Kidney glomerular epithelial cell (primary cell): Measurements from ENCODE around the gene MDFIC2.
"Not testable (repeated sequence)": the region's sequence is repeated elsewhere in the genome, so short reads cannot be mapped to it uniquely, and the experiment has no call there.

ENCODE experiments used
- DNase-seq: peaks from one replicate; lab custom pipeline; 2025; lab: John Stamatoyannopoulos, UW

Gene MDFIC2

GRCh38 chr3:70256566-70256965, 55.9 kb downstream of the MDFIC2 start:
- no peak for DNase-seq

- no peak for DNase-seq
Measured at GRCh38 chr3:70250492-70250891, 61.9 kb downstream of the MDFIC2 start.

DNA sequence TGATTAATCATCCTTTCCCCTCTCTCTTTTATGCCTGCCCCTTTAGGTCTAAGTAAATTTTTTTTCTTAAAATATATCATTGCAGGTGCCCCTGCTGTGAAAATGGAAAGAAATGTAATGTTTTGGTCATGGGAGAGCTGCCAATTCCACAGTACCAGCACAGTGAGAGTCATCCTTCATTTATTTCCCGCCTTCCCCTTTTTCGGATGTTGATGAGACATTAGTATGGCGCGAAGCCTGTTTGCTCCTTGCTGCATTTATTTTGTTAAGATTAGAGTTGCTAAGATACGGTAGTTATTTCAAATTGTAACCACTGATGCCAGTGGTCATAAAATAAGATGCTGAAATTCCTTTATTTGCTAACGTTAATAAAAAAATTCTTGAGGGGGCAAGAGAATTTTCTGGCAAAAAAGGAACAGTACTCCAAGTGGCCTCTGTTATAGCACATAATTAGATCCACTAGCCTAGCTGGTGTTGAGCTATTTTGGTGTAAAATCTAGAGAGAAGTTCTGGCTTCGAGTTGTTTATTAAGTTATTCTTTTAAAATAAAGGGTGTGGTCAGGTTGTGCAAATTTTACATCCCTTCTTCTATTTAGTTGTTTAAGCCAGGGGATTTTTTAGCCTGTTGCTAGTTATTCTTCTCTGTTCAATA, 62.8 kb downstream of the MDFIC2 start:
- DNase-seq = no peak

GRCh38 chr3:70248856-70249255, 63.6 kb downstream of the MDFIC2 start:
- DNase-seq = no peak

DNA sequence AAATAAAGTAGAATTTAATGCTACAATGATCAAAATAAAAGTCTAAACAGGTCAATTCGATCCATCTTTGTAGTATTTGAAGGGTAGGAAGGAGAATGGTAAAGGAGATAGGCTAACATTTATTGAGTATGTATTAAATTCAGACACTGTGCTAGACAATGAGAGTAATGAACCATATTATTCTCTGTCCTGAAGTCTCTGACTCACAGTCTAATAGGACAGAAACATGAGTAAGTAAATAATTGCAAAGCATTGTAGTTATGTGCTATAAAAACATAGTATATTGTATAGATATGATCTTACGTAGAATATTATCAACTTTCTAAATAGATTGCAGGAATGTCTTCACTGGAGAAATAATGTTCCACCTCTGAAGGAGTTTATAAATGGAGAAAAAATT, 64.5 kb downstream of the MDFIC2 start:
- no peak for DNase-seq

DNA sequence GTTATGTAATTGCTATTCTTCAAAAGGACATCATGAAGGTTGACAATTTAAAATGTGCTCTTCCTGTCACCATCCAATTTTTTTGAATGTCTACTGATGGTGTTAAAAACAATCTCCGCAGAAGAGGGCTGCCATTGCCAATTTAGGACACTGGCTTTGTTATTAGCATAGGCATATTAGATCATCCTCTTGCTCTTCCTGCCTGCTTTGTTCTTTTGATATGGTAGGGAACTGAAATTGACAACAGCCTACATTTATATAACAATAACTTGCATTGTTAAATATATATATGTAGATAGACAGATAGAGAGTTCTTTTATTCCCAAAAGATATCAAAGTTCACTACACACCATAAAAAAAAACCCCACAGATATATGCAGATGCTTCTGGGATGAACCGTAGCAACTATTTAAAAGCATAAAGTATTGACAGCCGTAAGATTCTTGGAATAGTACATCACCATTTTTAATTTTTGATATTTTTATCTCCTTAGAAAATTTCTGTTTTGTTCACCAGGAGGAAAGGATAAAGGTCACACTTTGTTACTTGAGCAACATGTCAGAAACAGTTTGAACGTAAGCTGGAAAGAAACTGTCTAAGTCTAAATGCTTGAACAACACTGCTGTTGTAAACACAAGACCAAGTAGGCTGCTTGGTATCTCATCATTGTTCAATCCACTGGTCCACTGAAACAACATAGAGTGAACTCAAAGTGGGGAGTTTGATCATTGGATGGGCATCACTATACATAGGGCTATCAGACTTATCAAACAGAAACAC, 66.5 kb downstream of the MDFIC2 start:
- DNase-seq = no peak

- DNase-seq = no peak
Measured at GRCh38 chr3:70244422-70244821, 68.0 kb downstream of the MDFIC2 start.

DNA sequence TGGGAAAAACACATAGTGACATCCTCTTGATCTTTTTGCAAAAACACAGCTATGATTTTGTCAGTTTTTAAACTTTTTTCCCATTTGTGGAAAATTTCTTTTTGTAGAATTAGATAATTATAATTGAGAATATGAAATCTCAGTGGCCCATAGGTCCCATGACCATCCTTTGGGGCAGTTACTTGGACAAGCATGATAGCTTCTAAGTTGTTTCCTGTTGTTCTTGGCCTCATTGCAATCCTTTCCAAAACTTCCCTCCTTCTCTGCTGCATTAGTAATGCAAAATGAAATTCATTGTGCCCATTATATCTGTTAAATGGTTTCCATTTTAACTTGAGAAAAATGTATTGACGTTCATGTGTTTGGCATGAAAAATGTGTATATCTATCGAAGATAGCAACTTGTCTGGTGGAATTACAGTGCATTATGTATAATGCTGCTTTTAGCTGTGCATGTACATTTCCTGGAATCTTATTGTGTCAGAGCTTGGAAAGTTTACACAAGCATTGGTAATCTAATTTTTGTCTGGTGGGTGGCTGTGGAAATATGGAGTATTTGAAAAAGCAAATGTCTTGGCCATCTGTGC, 70.0 kb downstream of the MDFIC2 start:
- no peak for DNase-seq

DNA sequence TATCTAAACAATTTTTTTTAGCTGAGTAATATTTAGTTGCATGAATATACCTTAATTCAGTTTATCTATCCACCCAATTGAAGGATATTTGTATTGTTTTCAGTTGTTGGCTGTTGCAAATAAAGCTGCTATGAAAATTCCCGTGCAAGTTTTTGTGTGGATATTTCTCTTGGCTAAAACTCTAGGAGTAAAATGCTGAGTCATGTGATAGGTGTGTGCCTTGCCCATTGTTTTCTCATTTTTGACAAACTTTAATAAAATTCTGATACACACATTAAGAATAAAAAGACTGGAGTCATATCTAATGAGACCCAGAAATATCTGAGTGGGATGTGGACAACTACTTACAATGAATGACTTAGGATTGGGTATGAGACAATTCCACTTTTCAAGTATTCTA, 78.6 kb downstream of the MDFIC2 start:
- DNase-seq = no peak

- no peak for DNase-seq
Measured at GRCh38 chr3:70233112-70233511, 79.3 kb downstream of the MDFIC2 start.

DNA sequence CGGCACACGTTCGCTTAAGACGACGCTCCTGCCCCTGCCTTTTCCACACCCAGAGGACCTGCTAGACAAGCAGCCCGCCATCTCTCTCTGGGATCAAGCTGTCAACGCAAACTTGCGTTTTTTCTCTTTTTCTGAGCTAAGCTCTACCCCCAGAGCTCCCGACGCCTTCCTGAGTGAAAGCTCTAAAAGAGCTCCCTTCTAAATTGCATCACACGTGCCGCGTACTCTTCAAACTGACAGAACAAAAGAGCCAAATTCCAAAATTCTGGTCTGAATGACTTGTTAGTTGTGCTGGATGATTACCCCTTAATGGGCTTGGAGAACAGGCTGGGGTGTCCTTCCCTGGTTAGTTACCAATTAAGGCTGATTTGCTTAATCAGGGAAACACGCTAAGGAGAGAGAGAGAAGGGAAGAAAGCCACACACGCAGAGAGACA, 81.2 kb downstream of the MDFIC2 start:
- no peak for DNase-seq

DNA sequence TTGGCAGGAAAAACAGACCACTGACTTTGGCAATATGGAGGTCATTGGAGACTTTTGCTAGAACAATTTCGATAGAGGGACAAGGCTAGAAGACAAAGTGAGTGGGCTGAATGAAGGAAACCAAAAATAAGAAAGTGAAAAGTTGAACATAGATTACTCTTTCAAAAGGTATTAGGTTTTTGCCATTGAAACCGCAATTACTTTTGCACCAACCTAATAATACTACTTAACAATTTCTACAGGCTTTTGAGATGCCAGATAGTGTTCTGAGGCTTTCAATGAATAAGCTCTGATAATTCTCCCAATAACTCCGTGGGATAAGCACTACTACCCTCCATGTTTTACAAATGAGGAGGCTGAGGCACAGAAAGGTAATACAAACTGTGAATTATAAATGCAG, 85.0 kb downstream of the MDFIC2 start:
- DNase-seq = no peak

DNA sequence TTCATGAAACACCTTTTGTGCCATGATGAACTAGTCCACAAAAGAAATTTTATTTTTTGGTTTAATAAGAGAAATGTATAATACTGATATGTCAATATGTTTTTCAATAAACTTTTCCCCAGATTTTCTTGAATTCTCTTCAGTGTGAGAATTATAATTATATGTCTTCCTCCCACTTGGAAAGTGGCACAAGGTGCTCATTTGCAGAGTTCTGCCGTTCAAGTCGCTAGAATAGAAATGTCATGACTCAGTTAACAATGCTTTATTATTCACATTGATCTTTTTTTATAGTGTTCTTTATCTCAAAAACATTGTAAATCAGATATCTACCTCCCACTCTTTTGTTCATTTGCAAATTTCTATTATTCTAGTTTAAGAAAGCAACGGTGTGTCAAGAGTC, 87.3 kb downstream of the MDFIC2 start:
- DNase-seq = no peak

DNA sequence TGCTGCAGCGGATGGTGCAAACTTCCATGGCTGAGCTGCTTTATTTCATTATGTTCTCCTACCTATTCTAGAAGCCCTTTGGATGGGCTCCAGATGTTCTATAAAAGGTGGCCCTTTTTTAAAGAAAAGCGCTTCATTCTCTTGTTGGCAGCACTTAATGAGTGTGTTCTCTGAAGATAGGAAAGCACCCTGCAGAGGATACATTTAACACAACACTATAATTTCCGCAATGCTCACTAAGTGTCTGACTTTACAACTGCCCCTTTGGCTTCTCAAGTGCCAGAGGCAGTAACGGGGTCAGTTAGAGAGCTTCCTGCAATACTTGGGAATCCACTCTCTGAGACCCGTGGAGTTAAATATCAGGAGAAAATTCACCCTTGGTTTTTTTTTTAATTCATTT, 88.1 kb downstream of the MDFIC2 start:
- DNase-seq = no peak

DNA sequence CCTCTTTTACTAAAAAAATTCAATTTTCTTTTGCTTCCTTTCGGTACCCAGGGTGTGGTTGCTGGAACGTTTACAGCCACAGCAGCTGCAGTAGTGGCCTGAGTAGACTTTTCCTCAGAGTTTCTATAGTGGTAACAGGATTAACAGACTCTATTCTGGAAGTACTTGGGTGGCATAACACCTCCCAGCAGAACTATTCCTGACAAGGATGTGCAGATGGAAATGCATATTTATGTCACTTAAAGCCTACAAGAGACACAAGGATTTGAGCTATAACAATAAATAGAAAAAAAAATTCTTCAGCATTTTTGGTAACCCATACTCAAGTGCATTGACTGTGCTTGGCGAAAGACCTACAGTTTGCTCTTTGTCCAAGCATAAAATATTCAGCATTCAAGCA, 94.0 kb downstream of the MDFIC2 start:
- no peak for DNase-seq

DNA sequence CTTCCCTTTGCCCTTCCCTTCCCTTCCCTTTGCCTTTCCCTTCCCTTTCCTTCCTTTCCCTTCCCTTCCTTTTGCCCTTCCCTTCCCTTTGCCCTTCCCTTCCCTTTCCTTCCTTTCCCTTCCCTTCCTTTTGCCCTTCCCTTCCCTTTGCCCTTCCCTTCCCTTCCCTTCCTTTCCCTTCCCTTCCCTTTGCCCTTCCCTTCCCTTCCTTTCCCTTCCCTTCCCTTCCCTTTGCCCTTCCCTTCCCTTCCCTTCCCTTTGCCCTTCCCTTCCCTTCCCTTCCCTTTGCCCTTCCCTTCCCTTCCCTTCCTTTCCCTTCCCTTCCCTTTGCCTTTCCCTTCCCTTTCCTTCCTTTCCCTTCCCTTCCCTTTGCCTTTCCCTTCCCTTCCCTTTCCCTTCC, 101.2 kb downstream of the MDFIC2 start:
- DNase-seq = not testable (repeated sequence)

- DNase-seq = no peak
Measured at GRCh38 chr3:70201975-70202374, 110.5 kb downstream of the MDFIC2 start.

DNA sequence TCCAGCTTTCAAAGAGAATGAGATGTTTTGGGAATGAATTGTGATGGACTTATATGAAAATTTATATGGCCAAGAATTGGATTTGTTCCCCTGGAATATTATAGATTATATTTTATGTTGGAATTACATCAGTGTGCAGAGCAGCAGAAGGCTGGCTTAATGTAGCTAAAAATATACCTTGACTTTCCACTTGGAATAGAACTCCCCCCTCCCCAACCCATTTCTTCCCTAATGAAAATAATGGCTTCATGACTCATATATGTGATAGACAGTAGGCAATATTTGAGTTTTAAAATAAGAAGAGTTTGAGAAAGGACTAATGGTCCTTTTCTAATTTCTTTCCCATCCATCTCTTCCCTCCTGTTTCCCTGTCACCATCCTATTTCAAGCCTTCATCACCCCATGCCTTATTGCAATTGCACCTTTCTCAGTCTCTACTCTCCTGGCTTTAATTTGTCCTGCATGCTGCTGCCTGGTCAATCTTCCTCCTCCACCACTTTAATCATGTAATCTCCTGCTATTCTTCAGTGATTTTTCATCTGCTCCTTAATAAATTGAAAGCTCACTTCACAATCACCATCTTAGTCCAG, 122.5 kb downstream of the MDFIC2 start:
- no peak for DNase-seq

DNA sequence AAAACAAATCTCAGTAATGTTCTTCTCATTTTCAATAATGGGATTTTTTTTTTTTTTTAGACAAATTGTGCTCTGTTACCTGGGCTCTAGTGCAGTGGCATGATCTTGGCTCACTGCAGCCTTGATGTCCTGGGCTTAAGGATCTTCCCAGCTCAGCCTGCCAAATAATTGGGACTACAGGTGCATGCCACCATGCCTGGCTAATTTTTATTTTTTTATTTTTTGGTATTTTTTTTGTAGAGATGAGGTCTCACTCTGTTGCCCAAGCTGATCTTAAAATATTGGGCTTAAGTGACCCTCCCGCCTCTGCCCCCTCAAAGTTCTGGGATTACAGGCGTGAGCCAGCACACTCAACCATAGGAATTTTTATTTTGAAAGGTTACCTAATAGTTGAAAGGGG, 126.2 kb downstream of the MDFIC2 start:
- no peak for DNase-seq

- no peak for DNase-seq
Measured at GRCh38 chr3:70185661-70186060, 126.8 kb downstream of the MDFIC2 start.

- DNase-seq = no peak
Measured at GRCh38 chr3:70183781-70184504, 128.5 kb downstream of the MDFIC2 start.

DNA sequence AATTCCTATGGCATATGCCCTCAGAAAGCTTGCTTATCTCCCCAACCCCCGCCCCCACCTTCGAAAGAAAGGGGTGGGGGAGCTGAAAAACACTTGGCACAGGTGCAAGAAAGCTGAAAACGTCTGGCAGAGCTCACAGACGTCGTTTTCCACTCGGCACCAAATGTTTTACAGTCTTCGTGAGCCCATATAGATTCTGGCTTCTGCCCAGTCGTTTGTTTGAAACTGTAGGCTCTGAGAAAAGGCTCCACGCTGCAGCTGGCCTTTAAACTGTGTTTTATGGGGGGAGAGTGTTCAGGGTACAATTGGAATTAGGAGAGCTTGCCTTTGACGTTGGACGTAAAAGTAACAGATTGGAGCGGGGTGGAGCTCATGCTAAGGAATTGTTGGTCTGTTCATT, 130.3 kb downstream of the MDFIC2 start:
- no peak for DNase-seq
